Right lobe of liver (tissue), 6 donors: Measurements from ENCODE around the gene BCL6B. TPM values are rescaled to one million over a fixed set of nuclear protein-coding genes. Genes with fewer than 3 reads are reported as not detected.

Source experiments
- ATAC-seq, 4 donors: fragments of 200-7000 bp; cut with Tn5 transposase; one replicate each; pipeline ENCODE4 v1.9.1; 2020; ENCODE audit warnings: mild to moderate bottlenecking in 4 of 4, moderate library complexity in 4 of 4
- DNase-seq, 3 donors: peaks; one replicate each; pipeline ENCODE4 v3.0.0-alpha.2; 2020
- H3K27ac ChIP-seq, 3 donors: fragments of 200-600 bp; one replicate each; pipeline ENCODE4 v1.8.0; 2022
- H3K27me3 ChIP-seq, 2 donors: fragments of 200-600 bp; one replicate each; pipeline ENCODE4 v1.8.0; 2022
- H3K36me3 ChIP-seq, 4 donors: fragments of 200-600 bp; sonication (generic) in 1 of 4; one replicate each; pipeline versions ENCODE4 v1.5.1 to v1.8.0; 2017 to 2022; ENCODE audit warnings: control low read depth in 1 of 4
- H3K4me1 ChIP-seq, 4 donors: fragments of 200-600 bp; sonication (generic) in 1 of 4; one replicate each; pipeline versions ENCODE4 v1.5.1 to v1.8.0; 2017 to 2022; ENCODE audit warnings: control low read depth in 1 of 4
- H3K4me3 ChIP-seq, 3 donors: fragments of 200-600 bp; one replicate each; pipeline ENCODE4 v1.8.0; 2022
- H3K9me3 ChIP-seq, 4 donors: fragments of 200-600 bp; sonication (generic) in 1 of 4; one replicate each; pipeline versions ENCODE4 v1.5.1 to v1.8.0; 2017 to 2022; ENCODE audit warnings: control low read depth in 1 of 4
- POLR2A ChIP-seq: fragments of 450-650 bp; IDR thresholded peaks from one replicate; pipeline ENCODE4 v1.6.1; 2017; ENCODE audit warnings: antibody characterized with exemption, mild to moderate bottlenecking
- WGBS: methylation state at CpG from one replicate; pipeline ENCODE4 v1.1.6; 2018; ENCODE audit warnings: low coverage, low lambda C conversion rate; ENCODE audit not compliant: insufficient coverage; ENCODE audit errors: missing lambda C conversion rate; 5-methylcytosine and 5-hydroxymethylcytosine counted together
- intact Hi-C, 2 donors: fragments of 100-400 bp; cut with DNase I; formaldehyde crosslinking; loops; one replicate each; pipeline versions ENCODE4 v1.11.2 to v1.14.1; 2022
- total RNA-seq, 6 experiments: library from RNA; depleted of rRNA in 2 of 6; stranded (reverse); fragments of >200 nt in 2 of 6; fragmentation: NEBNext Ultra II Directional in 3 of 6; extraction: Animal tissue kit (Norgen Biotek cat#: 25700) in 3 of 6; gene quantifications; one replicate each; pipeline versions ENCODE4 v1.1.0 to v1.2.4, GENCODE V29; 2016 to 2023
- TF ChIP-seq, protein P1 (sequence below), 4 donors: fragments of 200-600 bp in 3 of 4; fragments of 450-650 bp in 1 of 4; IDR thresholded peaks; one replicate each; pipeline versions ENCODE4 v1.5.1 to v1.8.0; 2016 to 2022; ENCODE audit warnings: antibody characterized with exemption in 4 of 4, mild to moderate bottlenecking in 2 of 4
- donor health status: DM: no; HTN: yes; CAD: no.
- donor health status: DM: no; HTN: no; CAD: no.
- donor health status: DM: no; HTN: no; CAD: no.
- donor health status: DM: no; HTN: yes; CAD: no.
- donor health status: DM: no; HTN: yes; CAD: no.

BCL6B gene
- total RNA-seq, 6 experiments from 2014 or later: 0.71 to 3.5 (median 1.5) TPM

DNA sequence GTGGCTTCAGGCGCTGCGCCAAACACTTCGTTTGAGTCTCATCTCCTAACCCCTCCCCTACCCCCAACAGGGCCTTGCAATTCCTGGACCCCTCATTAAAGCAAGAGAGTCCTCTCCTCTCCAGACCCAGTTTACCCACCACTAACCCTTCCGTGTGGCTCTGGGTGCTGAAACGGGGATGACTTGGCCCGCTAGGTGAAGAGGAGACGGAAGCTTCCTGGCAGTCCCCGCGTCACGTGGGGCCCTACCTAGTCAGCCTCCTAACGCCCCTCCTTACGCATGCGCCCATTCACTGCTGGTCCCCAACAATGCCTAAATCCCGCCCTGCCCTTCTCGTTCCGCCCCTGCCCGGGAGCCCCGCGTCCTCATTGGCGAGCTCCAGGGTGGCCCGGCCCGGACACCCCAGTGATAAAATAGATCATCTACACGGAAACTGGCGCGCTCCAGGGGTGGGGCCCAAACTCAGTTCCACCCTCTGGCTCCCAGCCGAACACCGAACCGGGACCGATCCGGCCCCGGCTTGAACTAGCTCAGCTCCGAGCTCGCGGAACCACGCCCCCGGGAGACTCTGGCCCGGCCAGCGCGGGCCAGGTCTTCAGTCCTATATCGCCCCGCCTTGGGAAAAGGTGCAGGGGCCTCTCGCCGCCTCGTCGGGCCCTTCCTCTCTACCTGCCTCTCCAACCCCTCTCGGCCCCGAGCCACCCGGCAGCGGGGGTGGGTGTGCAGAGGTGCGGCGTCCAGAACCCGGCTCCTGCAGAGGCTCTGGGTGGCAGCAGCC lies 12.9 kb downstream of the BCL6B start, which contains the start of gene SLC16A13:
SLC16A13 (plus strand) TSS at position 425 of the 778 bp plus-strand sequence. CDS start 368 bp downstream, outside the sequence.
- ATAC-seq (peak; percentile 81 to 89 (median 82)), DNase-seq (peak; percentile 99 to 100 (median 100))
- H3K27ac ChIP-seq: peak within 1 kb of the TSS; percentile 85 to 90 (median 90)
- TF ChIP-seq, protein P1, sequence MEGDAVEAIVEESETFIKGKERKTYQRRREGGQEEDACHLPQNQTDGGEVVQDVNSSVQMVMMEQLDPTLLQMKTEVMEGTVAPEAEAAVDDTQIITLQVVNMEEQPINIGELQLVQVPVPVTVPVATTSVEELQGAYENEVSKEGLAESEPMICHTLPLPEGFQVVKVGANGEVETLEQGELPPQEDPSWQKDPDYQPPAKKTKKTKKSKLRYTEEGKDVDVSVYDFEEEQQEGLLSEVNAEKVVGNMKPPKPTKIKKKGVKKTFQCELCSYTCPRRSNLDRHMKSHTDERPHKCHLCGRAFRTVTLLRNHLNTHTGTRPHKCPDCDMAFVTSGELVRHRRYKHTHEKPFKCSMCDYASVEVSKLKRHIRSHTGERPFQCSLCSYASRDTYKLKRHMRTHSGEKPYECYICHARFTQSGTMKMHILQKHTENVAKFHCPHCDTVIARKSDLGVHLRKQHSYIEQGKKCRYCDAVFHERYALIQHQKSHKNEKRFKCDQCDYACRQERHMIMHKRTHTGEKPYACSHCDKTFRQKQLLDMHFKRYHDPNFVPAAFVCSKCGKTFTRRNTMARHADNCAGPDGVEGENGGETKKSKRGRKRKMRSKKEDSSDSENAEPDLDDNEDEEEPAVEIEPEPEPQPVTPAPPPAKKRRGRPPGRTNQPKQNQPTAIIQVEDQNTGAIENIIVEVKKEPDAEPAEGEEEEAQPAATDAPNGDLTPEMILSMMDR (IDR thresholded peaks at IDR 0.05): no peak
- peak; percentile 92 for TF ChIP-seq POLR2A
- WGBS: under 1% methylated on average over 31 of the region's 52 CpGs
- no peaks in the 10 kb centered on the region for H3K27me3 ChIP-seq
- H3K36me3 ChIP-seq: no peaks in the 10 kb centered on the region
- peak within 1 kb of the TSS; percentile 73 to 82 (median 80) for H3K4me3 ChIP-seq
- no peaks in the 10 kb centered on the region for H3K9me3 ChIP-seq
- H3K4me1 ChIP-seq: peaks cover 0 to 40% (median 9%) of the 10 kb centered on the region in 4 donors
- intact Hi-C loops: no loop called here

DNA sequence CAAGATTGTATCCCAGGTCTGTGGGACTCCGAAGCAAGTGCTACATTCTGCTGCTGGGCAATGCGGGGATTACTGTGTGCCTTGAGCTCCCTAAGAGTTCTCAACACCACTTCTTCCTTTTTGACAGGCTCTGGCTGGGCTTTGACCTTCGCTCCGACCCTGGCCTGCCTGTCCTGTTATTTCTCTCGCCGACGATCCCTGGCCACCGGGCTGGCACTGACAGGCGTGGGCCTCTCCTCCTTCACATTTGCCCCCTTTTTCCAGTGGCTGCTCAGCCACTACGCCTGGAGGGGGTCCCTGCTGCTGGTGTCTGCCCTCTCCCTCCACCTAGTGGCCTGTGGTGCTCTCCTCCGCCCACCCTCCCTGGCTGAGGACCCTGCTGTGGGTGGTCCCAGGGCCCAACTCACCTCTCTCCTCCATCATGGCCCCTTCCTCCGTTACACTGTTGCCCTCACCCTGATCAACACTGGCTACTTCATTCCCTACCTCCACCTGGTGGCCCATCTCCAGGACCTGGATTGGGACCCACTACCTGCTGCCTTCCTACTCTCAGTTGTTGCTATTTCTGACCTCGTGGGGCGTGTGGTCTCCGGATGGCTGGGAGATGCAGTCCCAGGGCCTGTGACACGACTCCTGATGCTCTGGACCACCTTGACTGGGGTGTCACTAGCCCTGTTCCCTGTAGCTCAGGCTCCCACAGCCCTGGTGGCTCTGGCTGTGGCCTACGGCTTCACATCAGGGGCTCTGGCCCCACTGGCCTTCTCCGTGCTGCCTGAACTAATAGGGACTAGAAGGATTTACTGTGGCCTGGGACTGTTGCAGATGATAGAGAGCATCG lies 15.4 kb downstream of the BCL6B start:
- WGBS: 36% methylated on average over 9 of the region's 19 CpGs
- H3K9me3 ChIP-seq: no peaks in the 10 kb centered on the region
- TF ChIP-seq POLR2A: no peak
- TF ChIP-seq, protein P1 (IDR thresholded peaks at IDR 0.05): no peak
- DNase-seq (peak; percentile 54 to 84 (median 80)), ATAC-seq (peak; percentile 2 to 29 (median 14))
- H3K4me3 ChIP-seq: peak overlapping the region in 2 of 3 donors; percentile 73 to 82
- no peaks in the 10 kb centered on the region for H3K27me3 ChIP-seq
- intact Hi-C loops: no loop called here
- H3K27ac ChIP-seq: peak overlapping the region; percentile 54 to 89 (median 85)
- peaks cover 0 to 56% (median 19%) of the 10 kb centered on the region in 4 donors for H3K4me1 ChIP-seq
- H3K36me3 ChIP-seq: no peaks in the 10 kb centered on the region

DNA sequence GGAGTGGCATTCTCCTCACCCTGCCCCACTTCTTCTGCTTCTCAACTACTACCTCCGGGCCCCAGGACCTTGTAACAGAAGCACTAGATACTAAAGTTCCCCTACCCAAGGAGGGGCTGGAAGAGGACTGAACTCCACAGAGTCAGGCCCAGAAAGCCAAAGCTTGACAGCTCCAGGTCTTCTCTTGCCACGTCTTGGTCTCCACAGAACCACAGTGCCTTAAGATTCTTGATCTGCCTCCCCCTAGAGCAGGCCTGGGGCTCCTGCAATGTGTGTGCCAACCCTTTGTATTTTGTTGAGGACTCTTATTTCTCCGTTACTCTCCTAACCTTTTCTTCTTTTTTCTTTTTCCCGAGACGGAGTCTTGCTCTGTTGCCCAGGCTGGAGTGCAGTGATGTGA lies 17.0 kb downstream of the BCL6B start:
- ATAC-seq: no peak
- no peak for DNase-seq
- 82% methylated on average over 5 of the region's 5 CpGs for WGBS
- Histone ChIP-seq H3K4me1 (peaks cover 0 to 65% (median 27%) of the 10 kb centered on the region in 4 donors), H3K27ac (peak overlapping the region in 2 of 3 donors; percentile 85 to 89), H3K36me3 (no peaks in the 10 kb centered on the region), H3K9me3 (no peaks in the 10 kb centered on the region), H3K27me3 (no peaks in the 10 kb centered on the region), H3K4me3 (peak overlapping the region in 1 of 3 donors; percentile 14)
- intact Hi-C loops: no loop called here
- TF ChIP-seq POLR2A: no peak
- TF ChIP-seq, protein P1 (IDR thresholded peaks at IDR 0.05): no peak

DNA sequence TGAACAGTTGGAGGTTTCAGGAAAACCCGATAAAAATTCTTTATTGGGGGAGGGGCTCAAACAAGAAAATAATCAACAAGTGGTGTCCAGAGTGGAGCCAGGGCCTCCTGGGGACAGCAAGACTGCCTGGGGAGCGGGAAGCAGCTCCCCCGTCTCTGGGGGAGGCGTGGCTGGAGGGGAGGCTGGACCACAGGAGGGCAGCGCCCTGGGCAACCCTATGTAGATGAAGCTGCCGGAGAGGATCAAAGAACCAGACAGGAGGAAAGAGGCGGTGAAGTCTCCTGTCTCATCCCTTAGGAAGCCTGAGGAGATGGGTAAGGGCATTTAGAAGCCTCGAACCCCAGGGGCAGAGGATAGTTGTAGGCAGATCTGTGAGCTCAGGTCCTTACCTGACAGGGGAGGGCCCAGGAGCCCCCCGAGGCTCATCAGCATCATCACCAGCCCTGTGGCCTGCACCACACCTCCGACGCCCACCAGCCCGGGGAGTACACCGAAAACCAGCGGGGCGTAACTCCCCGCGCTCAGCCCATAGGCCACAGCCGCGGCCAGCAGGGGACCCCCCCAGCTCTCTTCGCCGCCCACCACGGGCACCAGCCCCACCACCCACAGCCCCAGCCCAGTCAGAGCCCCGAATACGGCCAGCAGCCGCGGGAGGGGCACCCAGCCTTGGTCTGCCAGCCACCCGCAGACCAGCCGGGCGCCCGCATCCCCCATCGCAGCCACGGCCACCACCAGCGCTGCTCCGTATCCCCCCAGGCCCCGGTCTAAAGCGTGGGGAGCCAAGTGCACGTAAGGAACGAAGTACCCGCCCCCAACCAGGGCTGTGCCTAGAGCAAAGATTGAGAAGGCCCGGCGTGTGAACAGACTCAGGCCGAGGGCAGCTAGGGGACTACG lies 19.0 kb downstream of the BCL6B start:
- ATAC-seq: peak in 3 of 4 donors; percentile 0 to 1 (median 1)
- DNase-seq: peak in 1 of 3 donors; percentile 36
- H3K36me3 ChIP-seq: no peaks in the 10 kb centered on the region
- peaks cover 0 to 77% (median 35%) of the 10 kb centered on the region in 4 donors for H3K4me1 ChIP-seq
- WGBS: 30% methylated on average over 5 of the region's 43 CpGs
- TF ChIP-seq POLR2A: no peak
- TF ChIP-seq, protein P1 (IDR thresholded peaks at IDR 0.05): no peak
- peak overlapping the region in 2 of 3 donors; percentile 6 to 18 for H3K27ac ChIP-seq
- no peaks in the 10 kb centered on the region for H3K27me3 ChIP-seq
- intact Hi-C loops: no loop called here
- peak overlapping the region in 2 of 3 donors; percentile 53 to 57 for H3K4me3 ChIP-seq
- no peaks in the 10 kb centered on the region for H3K9me3 ChIP-seq
